ENCODE data around the gene FGF18.

FGF18 gene

GRCh38 chr5:171438738-171439137, 19.3 kb downstream of the FGF18 start:
- no peak for DNase-seq (ENCODE audit: low spot score)
- FAIRE-seq = no peak

DNA sequence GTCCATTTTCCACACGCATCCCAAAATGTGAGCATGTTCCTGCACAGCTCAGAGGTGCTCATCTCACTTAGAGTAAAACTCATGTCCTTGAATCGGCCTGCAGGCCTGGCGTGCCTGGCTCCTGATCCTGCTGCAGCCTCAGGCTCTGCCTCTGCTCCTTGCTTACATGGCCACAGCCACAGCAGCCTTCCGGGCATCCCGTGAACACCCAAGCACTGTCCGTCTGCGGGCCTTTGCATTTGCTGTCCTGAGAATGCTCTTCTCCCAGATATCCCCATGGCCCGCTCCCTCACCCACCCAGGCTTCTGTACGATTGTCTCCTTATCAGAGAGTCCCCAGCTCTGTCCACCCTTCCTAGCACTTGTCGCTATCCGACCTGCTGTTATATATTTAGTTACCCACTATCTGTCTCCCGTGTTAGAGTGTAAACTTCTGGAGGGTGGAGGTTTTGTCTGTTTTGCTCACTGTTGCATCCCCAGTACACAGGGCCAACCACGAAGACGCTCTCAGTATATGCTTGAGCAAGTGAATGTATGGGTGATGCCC, 21.9 kb downstream of the FGF18 start:
- FAIRE-seq (no peak), DNase-seq (ENCODE audit: low spot score) (no peak)

DNA sequence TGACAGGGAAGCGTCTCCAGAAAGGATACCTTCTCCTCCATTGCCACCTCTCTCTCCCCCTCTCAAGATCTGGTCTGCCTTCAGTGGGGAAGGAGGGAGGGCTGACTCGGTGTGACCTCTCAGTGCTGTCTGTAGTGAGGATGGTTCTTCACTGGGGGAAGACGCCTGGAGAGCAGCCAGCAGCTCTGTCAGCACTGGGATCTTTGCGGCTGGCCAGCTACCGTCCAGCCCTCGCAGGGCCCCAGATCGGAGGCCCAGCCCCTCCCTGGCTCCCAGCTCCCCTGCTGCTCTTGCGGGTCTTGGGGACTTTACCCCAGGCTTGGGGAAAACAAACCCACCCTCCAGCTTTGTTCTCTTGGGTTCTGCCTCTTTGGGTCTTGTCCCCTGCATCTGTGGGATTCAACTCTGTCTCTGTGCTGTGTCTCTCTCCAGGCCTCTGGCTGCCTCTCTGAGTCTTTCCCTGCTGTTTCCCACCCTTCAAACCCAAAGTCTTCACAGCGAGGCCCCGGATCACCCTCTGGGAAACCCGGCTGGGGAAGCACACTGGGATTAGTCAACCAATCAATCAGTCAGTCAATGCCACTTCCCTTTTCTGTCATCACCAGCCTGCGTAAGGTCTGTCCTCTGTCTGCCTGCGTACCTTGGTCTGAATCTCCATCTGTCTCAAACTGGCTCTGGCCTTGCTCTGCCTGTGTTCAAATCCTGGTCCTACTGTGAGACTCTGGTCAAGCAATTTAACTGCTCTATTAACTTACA, 23.0 kb downstream of the FGF18 start:
- FAIRE-seq (no peak), DNase-seq (ENCODE audit: low spot score) (no peak)

DNA sequence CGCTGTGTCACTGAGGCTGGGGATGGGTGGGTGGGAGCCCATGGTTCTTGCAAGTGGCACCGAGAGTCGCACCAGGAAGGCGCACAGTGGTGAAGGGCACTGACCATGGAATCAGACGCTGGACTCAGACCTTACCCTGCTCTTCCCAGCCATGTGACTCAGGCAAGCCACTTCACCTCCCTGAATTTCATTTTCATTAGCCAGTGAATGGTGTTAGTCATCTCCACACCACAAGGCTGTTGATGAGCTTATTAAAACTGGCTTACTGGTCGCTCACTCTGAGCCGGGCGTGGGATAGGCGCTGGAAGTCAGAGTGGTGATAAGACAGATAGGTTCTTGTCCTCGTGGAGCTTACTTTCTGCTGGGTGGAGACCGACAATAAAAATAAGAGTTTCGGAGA, 25.1 kb downstream of the FGF18 start:
- FAIRE-seq = no peak
- DNase-seq (ENCODE audit: low spot score) = no peak

GRCh38 chr5:171445644-171446516, 26.4 kb downstream of the FGF18 start:
- no peak for DNase-seq (ENCODE audit: low spot score)

DNA sequence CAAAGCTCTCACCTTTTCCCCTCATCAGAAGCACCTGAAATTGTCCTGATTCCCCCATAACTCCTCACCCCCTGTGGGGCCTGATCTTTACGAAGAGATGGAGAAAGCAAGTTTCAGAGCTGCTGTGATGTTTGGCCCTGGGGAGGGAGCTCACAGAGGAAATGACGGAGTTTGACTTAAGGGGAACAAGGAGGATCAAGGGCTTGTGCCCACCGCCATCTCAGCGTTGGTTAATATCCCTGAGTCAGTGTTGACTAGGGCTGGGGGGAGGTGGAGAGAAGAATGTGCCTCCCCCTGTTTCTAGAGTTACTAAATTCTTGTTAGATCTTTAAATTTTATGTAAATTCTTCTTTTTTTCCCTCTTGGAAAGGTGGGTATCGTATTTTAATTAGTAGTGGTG, 27.8 kb downstream of the FGF18 start:
- FAIRE-seq (no peak), DNase-seq (ENCODE audit: low spot score) (no peak)

More at GRCh38 chr5:171445644-171446516, 26.4 kb downstream of the FGF18 start:
- FAIRE-seq = no peak

GRCh38 chr5:171449426-171449825, 30.0 kb downstream of the FGF18 start:
- FAIRE-seq = no peak
- DNase-seq (ENCODE audit: low spot score) = no peak

DNA sequence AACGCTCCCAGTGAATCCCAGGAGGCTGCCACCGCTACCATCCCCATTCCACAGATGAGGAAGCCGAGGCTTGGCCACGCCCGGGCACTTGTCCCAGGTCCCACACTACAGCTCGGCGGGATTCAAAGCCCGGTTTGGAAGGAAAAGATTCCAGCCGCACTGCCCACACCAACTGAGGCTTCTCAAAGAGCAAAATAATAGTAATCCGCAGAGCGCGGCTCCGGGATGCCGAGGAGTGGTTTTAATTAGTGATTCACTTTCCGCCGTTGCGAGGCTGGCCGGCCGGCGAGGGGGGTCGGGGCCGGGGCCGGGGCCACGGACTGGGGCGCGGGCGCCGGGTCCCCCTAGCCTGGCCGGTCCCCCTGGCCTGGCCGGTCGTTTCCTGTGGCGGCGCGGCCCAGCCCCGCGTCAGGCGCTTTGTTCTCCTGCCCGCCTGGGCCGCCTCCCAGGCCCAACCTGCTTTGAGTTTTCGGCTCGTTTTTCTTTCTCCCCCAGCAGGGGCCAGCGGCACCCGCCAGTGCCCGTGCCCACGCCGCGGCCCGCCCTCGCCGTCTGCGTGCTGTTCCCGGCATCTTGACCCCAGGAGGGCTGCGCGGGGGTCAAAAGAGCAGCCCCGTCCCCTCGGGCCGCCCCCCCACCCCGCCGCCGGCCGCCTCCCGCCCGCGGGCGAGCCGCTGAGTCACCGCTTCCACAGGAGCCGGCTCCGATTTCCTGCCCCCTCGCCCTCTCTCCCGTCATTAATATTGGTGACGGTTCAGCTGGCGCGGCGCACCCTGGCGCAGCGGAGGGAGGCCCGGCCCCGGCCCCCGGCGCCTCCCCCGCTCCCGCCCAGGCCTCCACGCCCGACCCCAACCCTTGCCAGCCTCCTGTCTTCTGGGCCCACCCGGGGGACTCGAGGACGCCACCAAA, 31.2 kb downstream of the FGF18 start:
- DNase-seq (ENCODE audit: low spot score) = peak; percentile 56
- FAIRE-seq = no peak

DNA sequence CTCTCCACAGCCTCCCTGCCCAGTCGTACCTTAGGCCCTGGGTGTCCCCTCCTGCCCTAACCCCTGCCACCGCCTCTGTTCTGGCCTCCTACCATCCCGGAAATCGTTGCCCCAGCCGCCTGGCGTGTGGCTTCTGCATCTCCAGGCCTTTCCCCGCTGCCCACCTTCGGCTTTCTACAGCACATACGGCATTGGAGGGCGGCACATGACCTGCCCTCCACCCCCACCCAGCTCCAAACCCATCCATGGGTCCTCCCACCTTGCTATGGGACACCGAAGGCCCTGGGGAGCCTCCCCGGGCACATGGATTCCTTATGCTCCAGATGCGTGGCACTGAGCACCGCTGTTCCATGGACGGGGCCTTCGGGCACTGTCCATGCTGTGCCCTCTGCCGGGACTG, 32.0 kb downstream of the FGF18 start:
- DNase-seq (ENCODE audit: low spot score) (no peak), FAIRE-seq (no peak)

- no peak for DNase-seq (ENCODE audit: low spot score)
- no peak for FAIRE-seq
Measured at GRCh38 chr5:171453056-171453725, 33.7 kb downstream of the FGF18 start.

- DNase-seq (ENCODE audit: low spot score) (no peak), FAIRE-seq (no peak)
Measured at GRCh38 chr5:171453988-171454387, 34.5 kb downstream of the FGF18 start.

GRCh38 chr5:171454549-171454948, 35.1 kb downstream of the FGF18 start:
- DNase-seq (ENCODE audit: low spot score) (no peak), FAIRE-seq (no peak)

- DNase-seq (ENCODE audit: low spot score) (no peak), FAIRE-seq (no peak)
Measured at GRCh38 chr5:171455522-171455921, 36.1 kb downstream of the FGF18 start.

DNA sequence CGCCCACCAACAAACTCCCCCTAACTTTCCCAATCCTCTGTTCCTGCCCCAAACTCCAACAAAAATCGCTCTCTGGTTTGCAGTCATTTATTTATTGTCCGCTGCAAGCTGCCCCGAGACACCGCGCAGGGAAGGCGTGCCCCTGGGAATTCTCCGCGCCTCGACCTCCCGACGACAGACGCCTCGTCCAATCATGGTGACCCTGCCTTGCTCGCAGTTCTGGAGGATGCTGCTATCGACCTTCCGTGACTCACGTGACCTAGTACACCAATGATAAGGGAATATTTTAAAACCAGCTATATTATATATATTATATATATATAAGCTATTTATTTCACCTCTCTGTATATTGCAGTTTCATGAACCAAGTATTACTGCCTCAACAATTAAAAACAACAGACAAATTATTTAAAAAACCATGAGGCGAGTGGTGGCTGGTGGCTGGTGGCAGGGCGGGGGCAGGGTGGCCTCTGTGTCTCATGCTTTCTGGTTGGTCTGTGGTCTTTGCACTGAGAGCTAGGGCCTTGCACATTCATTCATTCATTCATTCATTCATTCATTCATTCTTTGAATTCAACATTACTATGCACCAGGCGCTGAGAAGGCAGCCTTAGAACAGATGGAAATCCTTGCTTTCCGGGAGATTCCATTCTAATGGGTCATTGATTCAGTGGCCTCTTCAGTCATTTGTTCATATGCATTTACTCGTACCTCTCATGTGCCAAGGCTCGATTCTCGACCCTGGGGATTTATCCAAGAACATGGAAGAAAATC, 37.9 kb downstream of the FGF18 start:
- DNase-seq (ENCODE audit: low spot score) (no peak), FAIRE-seq (no peak)

DNA sequence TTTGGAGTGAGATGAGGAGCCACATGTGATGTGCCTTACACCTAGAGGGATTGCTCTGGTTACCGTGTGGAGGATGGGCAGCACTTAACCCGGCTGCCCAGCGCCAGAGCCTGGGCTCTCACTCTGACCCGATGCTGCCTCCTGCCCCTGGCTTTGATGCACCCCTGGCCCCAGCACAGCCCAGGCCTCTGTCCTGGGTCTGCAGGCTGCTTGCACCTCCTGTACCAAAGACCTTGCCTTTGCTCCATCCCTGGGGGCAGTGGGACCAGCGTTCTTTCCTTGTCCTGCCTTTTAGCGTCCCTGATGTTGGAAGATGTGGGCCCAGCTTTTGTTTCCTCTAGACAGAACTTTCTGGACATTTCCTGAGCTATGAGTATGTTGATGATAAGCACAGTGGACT, 40.4 kb downstream of the FGF18 start:
- FAIRE-seq = no peak
- DNase-seq (ENCODE audit: low spot score) = no peak

GRCh38 chr5:171462136-171462927, 42.9 kb downstream of the FGF18 start:
- FAIRE-seq (no peak), DNase-seq (ENCODE audit: low spot score) (no peak)

DNA sequence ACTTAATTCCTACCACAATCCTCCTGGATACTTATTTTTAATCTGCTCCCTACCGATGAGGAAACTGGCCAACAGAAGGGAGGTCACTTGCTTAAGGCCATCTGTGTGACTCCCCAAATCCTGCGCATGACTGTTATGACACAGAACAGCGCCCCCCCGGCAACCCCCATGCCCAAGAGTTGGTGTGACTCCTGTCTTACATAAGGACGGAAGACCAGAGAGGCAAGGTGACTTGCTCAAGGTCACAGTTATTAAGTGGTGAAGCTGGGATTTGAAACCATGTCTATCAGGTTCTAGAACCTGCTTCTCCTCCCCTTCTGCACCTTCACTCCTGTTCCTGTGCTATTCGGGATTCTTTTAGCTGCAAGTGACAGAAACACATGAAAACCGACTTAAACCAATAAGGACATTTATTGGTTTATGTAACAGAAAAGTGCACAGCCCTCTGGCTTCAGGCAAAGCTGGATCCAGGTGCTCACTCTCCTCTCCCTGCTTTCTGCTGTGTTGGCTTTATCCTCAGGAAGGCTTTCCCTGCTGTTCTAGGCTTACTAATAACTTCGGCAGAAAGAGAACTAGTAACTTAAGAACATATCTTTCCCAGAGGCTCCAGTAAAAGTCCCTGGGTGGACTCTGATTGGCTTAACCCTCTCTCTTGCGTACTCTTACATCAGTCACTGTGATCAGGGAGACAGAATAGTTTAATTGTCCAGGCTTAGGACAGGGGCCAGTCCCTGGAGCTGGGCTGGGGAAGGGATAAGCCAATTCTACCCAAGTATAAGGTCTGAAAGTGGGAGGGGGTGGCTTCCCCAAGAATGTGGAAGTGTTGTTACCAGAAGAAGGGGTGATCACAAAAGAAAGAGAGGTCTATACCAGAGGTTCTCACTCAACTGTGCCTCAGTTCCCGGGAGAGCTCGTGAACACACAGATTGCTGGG, 43.7 kb downstream of the FGF18 start:
- no peak for DNase-seq (ENCODE audit: low spot score)
- FAIRE-seq = no peak

GRCh38 chr5:171463862-171464229, 44.4 kb downstream of the FGF18 start:
- FAIRE-seq = no peak
- DNase-seq (ENCODE audit: low spot score) = no peak
